HT1080 (cell line): Measurements from ENCODE around the gene SCN2B. TPM values are rescaled to one million over a fixed set of nuclear protein-coding genes. Genes with fewer than 3 reads are reported as not detected.

Experiments used
- DNase-seq: peaks from one replicate; pipeline ENCODE4 v3.0.0-alpha.2; 2015; ENCODE audit warnings: low read depth
- total RNA-seq: library from RNA; depleted of rRNA; stranded (reverse); fragments of >200 nt; shearing (Covaris generic); gene quantifications from 2 replicates; pipeline ENCODE4 v1.2.3, GENCODE V29; 2014

The SCN2B gene
- total RNA-seq, 1 experiment from 2014 or later: not detected

DNA sequence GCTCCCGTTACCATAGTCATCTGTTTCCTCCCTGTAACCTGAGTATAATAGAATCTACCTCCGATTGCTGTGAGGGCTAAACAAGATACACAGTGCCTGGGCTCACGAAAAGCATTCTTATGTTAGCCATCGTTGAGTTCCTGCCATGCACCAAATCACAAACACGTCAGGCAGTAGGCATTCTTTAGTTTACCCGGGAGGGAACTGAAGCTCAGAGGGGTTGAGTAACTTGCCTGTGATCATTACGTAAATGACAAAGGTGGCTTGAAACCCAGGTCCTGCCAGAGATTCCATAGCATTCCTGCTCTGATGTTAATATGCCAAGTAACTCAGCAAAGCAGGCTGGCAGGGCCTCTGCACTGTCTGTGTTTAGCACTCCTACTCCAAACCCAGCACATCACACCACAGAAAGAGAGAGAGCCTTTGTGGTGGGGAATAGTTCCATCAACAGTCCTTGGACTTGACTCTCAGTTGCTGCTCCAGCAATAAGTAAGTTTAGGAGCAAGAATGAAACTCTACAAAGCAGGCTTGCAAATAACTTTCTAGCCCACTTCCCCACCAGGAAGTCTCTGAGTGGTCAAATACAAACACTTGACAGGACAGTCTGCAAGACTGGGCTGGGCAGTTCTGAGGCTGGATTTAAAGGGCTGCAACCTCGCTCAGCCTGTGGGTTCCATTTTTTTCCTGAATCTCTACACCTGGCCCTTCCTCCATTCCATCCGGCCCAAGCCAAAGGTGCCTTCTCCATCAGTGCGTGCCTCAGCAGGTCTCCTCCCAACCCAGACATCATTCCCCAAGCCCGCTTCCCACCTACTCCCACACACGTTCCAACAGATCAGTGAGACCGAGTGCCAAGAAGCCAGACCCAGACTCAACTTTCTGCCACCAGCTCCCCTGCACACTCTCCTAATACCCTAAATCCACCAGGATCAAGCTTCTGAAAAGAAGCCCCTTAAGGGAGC is 1.1 kb downstream of the SCN2B start:
- DNase-seq: peak; percentile 41

DNA sequence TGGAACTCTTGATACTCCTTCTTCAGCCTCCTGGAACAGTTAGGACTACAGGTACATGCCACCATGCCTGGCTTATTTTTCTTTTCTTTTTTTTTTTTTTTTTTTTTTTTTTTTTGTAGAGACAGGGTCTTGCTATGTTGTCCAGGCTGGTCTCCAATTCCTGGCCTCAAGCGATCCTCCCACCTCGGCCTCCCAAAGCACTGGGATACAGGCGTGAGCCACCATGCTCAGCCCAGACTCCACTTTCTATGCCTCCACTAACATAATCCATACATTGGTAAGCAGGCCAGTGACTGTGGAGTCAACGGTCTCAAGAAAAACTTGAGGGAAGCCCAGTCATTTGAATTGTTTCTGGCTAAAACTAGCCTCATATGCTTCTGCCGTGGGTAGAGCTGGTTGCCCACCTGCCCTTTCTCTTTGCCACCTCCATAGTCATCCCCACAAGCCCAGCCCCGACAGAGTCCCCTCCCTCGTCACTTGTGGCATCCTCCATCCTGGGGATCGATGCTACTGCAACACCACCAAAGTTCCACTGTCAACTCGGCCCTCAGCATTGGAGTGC is 2.4 kb downstream of the SCN2B start:
- no peak for DNase-seq

DNA sequence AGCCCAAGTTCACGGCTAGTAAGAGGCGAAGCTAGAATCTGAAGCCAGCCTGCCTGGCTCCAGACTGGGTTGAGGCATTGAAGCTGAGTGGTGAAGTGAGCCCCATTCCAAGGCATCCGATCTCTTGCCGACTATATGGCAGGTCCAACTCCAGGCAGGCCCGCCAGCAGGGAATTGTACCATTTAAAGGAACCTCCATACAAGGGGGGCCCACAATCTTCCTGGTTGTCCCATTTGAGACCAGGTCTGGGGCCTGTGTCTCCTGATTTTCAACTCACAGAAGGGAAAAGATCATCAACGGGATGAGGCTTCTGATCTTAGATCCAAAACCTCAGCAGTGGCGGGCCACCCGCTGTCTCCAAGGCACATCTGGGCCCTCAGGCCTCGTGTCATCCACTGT is 4.1 kb downstream of the SCN2B start:
- DNase-seq: no peak

DNA sequence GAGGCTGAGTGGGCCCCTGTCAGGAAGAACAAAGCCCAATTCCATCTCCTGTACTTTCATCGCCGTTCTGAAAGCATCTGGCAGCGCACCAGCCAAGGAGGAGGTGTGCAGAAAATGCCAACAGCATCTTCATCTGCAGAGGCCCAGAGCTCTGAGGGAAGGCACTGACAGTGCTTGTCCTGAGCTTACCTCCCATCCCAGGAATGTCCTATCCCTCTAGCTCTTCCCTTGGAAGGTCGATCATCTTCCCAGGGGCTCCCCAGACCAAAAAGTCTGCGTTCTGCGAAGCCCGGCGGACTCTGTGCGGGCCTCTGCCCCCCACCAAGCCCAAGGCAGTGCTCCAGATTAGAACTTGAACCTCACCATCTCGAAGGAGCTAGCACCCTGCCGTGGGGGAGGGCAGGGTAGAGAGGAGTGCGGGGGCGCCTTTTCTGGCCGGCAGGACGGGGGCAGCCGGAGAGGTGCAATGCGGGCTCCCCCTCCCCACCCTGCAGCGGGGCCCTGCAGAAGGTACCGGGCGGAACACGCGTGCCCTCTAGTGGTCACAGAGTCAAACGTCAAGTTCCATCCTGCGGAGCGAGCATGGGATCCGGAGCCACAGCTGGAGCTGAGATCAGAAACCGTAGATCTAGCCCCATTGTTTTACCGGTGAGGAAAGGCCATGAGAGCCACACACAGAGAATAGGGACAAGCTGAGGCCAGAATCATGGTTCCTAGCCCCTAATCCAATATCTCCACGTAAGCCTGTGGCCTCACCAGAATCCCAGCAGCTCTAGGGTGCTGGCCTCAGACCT is 5.0 kb downstream of the SCN2B start:
- DNase-seq: peak; percentile 45

DNA sequence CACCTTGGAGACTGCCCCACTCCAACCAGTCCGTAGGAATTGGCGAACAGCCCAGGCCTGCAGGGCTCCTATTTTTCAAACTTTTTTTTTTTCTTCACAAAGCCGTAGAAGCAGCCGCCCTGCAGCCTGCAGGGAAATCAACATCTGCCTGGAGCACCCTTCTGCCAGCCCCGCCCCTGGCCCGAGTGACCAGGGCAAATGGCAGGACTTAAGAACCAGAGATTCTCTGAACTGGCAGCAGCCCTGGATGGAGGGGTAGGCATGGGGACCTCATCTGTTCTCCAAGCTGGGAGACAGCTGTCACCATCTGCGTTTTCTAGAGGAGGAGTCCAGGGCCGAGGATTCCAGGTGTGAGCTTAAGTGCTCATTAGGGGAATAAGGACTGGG is 5.6 kb downstream of the SCN2B start:
- no peak for DNase-seq

DNA sequence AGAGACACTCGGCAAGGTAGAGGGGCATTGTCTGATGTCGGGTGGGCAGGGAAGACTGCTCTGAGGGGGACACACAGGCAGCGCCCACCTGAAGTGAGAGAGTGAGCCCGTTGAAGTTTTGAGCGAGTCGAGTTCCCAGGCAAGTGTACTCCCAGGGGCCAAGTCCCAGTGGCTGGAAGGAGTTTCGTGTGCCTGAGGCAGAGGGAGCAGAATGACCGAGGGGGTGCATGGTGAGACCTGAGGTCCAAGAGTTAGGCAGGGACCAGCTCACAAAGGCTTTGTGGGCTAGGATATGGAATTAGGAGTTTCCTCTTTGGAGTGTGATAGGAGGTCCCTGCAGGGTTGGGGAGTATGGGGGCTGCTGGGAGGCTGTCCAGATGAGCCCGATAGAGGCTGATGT is 6.2 kb downstream of the SCN2B start:
- no peak for DNase-seq

DNA sequence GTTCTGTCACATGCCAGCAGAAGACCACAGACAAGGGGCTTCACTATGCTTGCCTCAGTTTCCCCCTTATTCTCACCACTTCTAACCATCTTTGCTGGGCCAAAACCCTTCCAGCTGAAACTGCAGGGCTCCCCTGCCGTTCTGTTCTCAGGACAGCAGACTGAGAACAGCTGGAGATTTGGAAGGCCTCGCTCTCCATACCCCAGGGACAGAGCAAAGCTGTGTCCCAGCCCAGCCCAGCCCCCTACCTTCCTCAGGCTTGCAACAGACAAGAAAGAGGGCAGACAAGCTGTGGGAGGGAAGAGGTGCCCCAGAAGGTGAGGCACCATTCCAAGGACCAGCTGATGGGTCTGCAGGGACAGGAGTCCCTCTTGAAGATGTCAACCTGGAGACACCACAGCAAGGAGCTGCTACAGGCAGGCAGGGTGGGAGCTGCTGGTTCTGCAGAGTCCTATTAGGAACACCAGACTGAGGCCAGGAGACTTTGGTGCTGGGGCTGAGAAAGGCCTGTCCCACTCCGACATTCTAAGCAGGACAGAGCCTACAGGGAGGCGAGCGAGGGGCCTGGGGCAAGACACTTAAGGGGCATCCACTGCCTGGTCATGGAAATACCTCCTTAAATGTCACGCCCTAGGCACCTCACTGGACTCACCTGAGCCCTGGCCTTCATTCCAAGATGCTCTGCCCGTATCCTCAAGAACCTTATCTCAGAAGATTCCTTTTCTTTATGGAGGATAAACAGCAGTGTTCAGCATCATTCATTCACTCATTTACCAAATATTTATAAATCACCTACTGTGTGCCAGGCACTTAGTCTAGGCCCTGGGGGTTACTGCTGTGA is 6.9 kb downstream of the SCN2B start:
- DNase-seq: no peak

DNA sequence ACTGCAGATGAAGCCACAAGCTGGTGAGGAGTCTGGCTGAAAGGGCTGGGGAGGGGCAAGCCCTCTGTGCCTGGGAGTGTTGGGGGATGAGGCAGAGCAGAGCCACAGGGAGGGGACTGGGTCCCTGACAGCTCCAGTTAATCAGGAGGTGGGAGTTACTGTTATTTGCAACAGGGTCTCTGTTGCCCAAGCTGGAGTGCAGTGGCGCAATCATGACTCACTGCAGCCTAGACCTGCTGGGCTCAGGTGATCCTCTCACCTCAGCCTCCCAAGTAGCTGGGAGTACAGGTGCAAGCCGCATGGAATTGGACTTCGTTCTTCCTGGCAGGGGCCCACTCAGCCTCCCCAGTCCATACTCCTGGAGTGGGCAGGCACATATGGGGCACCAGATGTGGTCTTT is 7.7 kb downstream of the SCN2B start:
- DNase-seq: no peak

DNA sequence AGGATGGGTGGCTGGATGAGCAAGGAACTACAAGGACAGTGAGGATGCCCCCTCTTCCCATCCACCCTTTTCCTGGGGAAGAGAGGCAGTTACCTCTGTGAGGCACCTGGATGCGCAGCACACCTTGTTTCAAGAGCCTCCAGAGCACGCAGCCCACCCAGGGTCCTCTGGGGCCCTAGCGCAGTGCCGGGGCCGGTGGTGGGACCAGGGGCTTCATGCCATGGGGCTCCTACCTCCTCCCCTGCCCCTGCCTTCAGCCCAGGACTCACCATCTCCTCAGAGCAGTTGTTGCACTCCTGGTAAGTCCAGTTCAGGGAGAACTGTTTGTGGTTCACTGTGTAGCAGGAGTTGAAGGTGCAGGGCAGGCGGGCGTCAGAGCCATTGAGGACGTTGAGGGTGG is 8.1 kb downstream of the SCN2B start:
- DNase-seq: no peak

DNA sequence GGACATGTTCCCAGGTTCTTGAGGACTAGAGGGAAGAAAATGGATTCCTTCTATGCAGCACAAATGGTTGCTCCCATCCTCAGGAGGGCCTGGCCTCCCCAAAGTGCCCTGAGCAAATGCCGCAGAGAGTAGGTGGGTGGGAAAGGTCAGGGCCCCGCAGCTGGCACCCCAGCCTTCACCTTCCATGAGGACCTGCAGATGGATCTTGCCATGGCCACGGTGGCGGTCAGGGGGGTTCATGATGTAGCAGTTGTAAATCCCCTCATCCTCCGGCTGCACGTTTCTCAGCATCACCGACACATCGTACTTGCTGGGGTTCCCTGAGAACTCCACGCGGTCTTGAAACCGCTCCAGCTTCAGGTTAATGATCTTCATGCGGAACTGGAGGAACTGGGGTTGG is 8.5 kb downstream of the SCN2B start:
- DNase-seq: no peak

DNA sequence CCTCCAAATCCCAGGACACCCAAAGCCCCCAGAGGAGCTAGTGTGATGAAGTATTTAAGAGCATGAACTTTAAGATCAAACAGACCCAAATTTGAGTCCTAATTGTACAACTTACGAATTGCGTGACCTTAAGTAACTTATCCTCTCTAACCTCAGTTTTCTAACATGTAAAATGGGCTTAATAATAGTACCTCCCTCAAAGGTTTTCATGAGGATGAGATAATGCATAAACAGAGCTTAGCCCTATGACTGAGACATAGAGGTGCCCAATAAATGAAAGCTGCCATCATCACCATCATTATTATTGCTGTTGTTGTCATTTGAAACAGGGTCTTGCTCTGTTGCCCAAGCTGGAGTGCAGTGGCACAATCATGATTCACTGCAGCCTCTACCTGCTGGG is 9.2 kb downstream of the SCN2B start:
- no peak for DNase-seq

DNA sequence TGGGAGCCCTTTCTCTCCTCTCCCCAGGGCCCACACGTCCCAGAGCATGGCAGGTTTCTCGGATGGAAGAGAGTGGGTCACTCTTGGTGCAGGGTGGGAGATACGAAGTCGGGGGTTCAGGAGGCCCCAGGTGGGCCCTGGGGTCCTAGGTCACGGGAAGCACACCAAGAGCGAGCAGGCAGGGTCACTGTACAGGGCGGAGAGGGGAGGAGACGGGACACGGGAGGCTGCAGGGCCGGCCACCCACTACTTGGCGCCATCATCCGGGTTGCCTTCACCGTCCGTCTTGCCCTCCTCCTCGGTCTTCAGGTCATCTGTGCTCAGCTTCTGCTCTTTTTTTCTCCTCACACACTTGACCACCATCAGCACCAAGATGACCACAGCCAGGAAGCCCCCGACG is 9.8 kb downstream of the SCN2B start:
- no peak for DNase-seq

DNA sequence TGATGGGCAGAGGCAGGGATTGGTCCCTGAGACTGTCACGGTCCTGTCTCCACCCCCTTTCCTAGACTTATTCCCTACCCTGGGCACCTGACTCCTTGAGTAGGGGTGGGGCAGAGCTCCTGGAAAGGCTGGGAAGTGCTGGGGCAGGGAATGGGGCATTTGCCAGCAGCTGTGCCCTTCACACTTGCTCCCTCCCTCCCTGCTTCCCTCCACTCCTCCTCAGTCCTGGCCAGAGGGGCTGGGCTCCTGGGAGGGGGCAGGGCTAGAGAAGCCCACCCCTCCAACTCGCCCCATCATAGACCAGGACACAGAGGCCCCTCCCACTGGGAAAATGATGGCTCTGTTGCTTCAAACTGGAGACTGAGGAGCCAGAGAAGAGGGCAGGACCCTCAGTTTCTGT is 11.6 kb downstream of the SCN2B start:
- no peak for DNase-seq

DNA sequence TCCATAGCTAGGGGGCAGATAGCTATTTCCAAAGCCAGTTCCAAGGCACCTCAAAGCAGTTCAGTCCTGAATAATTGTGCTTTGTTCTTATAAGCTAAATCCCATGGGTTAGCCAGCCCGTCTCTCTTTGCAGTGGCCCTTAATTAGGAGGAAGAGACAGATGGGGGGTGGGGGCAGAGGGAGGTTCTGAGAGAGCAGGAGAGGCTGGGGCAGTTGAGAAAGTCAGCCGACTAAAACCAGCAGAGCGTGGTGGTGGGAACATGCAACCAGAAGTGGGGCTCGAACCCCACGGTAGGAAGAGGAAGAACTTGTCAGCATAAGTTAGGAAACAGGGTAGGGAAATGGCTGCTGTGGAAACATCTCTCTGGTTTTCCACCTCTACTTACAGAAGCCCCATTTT is 12.9 kb downstream of the SCN2B start:
- DNase-seq: no peak

DNA sequence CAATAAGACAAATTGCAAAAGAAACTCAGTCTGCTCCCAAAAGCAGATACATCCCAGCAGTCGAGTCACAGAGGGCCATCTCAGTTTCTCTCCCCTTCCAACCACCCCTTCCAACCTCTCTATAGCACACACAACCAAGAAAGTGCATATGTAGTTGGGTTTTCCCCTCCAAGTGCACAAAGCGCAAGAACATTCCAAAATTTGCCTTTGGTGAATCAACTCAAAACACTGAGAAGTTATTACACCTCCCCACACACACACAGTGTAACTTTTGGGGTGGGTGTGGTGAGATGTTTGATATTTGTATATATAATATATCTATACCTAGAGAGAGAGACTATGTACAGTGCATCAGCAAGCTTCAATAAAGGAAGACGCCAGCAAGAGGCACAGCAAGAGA is 13.6 kb downstream of the SCN2B start:
- DNase-seq: no peak

DNA sequence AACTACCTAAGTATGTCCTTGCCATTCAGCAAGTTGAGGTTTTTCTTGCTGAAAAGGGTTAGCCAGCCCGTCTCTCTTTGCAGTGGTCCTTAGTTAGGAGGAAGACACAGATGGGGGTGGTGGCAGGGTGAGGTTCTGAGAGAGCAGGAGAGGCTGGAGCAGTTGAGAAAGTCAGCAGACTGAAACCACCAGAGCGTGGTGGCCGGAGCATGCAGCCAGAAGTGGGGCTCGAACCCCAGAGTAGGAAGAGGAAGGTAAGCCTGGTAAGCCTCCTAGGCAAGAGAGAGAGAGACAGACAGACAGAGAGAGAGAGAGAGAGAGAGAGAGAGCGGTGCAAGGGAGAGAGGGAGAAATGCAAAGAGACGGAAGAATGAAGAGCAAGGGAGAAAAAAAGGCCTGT is 14.7 kb downstream of the SCN2B start:
- no peak for DNase-seq

DNA sequence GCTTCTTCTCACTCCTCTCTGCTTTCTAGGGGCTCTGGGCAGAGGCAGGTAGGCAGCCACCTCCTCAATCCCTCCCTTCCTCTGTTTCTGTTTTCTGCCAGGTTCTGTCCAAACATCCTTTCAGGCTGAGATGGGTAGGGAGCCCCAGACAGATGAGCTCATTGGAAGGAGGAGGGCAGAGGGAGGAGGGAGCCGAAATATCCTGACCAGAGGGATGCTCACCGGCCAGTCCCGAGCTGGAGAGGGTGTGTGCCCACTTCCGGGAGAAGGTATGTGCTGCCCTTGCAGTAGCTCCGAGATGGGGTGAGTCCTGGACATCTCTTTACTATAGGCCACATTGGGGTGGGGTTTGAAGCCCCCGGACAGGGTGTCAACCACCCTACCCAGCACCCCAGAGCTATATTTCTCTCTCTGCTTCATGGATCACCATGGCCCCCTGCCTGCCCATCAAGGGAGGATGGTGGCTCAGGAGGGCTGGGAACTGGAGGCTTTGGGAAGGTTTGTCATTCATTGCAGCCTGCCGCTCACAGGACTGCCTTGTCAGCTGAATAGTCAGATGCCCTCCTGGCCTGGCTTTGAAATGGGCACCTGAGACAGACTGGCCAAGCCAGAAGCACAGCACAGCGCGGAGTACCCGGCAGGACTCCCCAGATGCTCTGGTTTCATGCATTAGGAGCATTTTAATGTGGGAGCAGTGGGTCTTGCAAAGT is 19.1 kb downstream of the SCN2B start:
- no peak for DNase-seq

DNA sequence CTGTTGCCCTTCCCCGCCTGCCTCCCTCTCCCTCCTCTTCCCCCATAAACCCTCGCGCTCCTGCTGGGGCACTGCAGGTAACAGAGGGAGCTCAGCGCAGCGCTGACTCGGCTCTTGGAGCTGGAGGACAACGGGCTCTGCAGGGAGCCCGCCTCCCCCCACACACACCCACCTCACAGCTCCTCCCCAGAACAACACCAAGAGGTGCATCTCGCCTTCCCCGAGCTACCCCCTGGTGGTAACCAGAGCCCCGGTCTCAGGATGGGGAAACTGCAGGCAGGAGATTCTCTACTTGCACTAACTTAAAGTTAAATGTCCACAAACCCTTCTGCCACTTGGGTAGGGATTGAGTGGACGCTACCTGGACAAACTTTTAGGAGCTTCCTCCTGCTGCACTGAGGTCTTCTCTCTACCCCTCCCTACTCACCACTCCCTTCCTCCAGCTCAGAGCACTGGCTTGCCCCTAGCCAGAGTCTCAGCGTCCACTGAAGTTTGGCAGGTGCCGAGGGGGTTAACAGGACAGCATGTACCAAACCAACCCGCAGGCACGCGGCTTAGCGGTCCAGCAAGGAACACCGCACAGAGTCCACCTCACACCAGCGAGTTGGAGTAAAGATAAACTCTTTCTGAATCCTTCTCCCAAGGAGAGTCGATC is 19.8 kb downstream of the SCN2B start:
- DNase-seq: no peak

DNA sequence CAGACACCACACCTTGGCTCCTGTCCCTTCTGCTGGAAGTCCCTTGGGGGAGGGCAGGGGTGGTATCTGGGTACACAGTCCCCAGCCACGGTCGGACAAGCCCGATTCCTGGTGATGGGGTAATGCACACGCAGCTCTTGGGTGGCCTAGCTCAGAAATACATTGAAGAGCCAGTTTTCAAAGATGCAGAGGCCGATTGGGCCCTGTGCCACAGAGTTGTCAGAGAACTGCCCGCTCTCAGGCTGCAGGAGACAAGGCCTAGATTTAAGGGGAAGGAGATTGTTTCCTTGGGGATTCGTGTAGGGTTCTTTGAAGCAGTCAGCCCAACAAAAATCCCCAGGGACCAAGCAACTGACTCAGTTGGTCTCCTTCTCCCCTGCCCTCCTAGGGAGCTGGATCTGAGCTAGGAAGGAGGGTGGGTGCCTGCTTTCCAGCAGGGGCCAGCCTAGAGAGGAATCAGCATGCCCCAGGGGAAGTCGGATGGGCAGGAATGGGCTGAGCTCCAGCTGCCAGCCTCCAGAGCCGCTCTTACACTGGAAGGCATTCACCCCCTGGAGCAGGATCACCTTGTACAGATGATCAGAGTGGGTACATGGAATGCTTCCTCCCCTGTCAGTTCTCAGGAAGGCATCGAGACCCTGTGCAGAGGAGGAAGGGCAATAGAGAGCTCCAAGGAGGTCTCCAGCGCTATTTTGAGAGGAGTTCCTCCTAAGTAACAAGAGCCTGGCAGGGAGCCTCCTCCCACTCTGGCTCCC is 20.5 kb downstream of the SCN2B start:
- DNase-seq: no peak
